Neural cell (in vitro differentiated cells): ENCODE data around the gene DNM3. TPM values are rescaled to one million over a fixed set of nuclear protein-coding genes. Genes with fewer than 3 reads are reported as not detected.

ENCODE experiments used
- H2AFZ ChIP-seq: fragments of 200-600, 300-800 bp; sonication (generic), shearing (Covaris generic); 2 replicates; pipeline ENCODE4 v1.6.0; 2014; ENCODE audit warnings: low read depth, mild to moderate bottlenecking, antibody characterized with exemption, low read length, moderate library complexity
- H3F3A ChIP-seq: fragments of 200-600 bp; shearing (Covaris generic); 2 replicates; pipeline ENCODE4 v1.6.1; 2016; ENCODE audit warnings: mild to moderate bottlenecking, moderate library complexity, mixed read lengths, antibody characterized with exemption, low read length; ENCODE audit not compliant: insufficient read depth, poor library complexity, severe bottlenecking
- H3K27ac ChIP-seq: fragments of 200-600, 300-800 bp; sonication (generic), shearing (Covaris generic); 2 replicates; pipeline ENCODE4 v1.5.1; 2014; ENCODE audit warnings: mild to moderate bottlenecking, low read length, moderate library complexity
- H3K27me3 ChIP-seq: fragments of 300-800, 200-600 bp; sonication (generic), shearing (Covaris generic); 2 replicates; pipeline ENCODE4 v1.6.0; 2014; ENCODE audit warnings: mild to moderate bottlenecking, low read depth, low read length, moderate library complexity; ENCODE audit not compliant: insufficient read depth
- H3K36me3 ChIP-seq: fragments of 300-800, 200-600 bp; sonication (generic), shearing (Covaris generic); 2 replicates; pipeline ENCODE4 v1.5.1; 2014; ENCODE audit warnings: mild to moderate bottlenecking, antibody characterized with exemption, low read length, moderate library complexity; ENCODE audit not compliant: insufficient read depth
- H3K4me2 ChIP-seq: fragments of 300-800, 200-600 bp; sonication (generic), shearing (Covaris generic); 2 replicates; pipeline ENCODE4 v1.6.0; 2014; ENCODE audit warnings: mild to moderate bottlenecking, low read length
- H3K4me3 ChIP-seq: fragments of 300-800, 200-600 bp; sonication (generic), shearing (Covaris generic); 2 replicates; pipeline ENCODE4 v1.5.1; 2014; ENCODE audit warnings: mild to moderate bottlenecking, low read length, moderate library complexity
- H3K79me2 ChIP-seq: fragments of 200-600 bp; shearing (Covaris generic); replicated peaks from 2 replicates; pipeline ENCODE4 v1.6.0; 2014; ENCODE audit warnings: mild to moderate bottlenecking, low read length, moderate library complexity; ENCODE audit not compliant: insufficient read depth
- H3K9ac ChIP-seq: fragments of 300-800, 200-600 bp; sonication (generic), shearing (Covaris generic); 2 replicates; pipeline ENCODE4 v1.6.1; 2016; ENCODE audit warnings: mild to moderate bottlenecking, low read length, mixed read lengths
- H3K9me2 ChIP-seq: fragments of 200-600 bp; shearing (Covaris generic); 2 replicates; pipeline ENCODE4 v1.6.1; 2016; ENCODE audit warnings: mild to moderate bottlenecking, low read length, mixed read lengths; ENCODE audit not compliant: insufficient read depth
- H3K9me3 ChIP-seq: fragments of 200-600, 300-800 bp; sonication (generic), shearing (Covaris generic); 2 replicates; pipeline ENCODE4 v1.6.1; 2016; ENCODE audit warnings: mild to moderate bottlenecking, mixed run types, low read length, moderate library complexity, mixed read lengths
- H4K20me1 ChIP-seq: fragments of 200-600 bp; shearing (Covaris generic); 2 replicates; pipeline ENCODE4 v1.6.1; 2016; ENCODE audit warnings: mild to moderate bottlenecking, mixed run types; ENCODE audit not compliant: insufficient read depth
- EP300 ChIP-seq: fragments of 450-650 bp; conservative IDR thresholded peaks from 2 replicates; pipeline ENCODE4 v1.6.1; 2014; ENCODE audit warnings: antibody characterized with exemption, mild to moderate bottlenecking, moderate library complexity; ENCODE audit not compliant: poor library complexity, severe bottlenecking
- EZH2 ChIP-seq: fragments of 200-600, 300-800 bp; shearing (Covaris generic), sonication (generic); IDR thresholded peaks from 2 replicates; pipeline ENCODE4 v1.6.1; 2014; ENCODE audit warnings: antibody characterized with exemption, low read length, borderline replicate concordance, mild to moderate bottlenecking; ENCODE audit not compliant: insufficient read depth, poor library complexity, severe bottlenecking
- MXI1 ChIP-seq: fragments of 450-650 bp; conservative IDR thresholded peaks from 2 replicates; pipeline ENCODE4 v1.6.1; 2014; ENCODE audit warnings: antibody characterized with exemption, mild to moderate bottlenecking; ENCODE audit not compliant: poor library complexity, severe bottlenecking
- POLR2AphosphoS5 ChIP-seq: IDR thresholded peaks from 2 replicates; pipeline ENCODE4 v1.6.1; 2012
- RAD21 ChIP-seq: fragments of 450-650 bp; conservative IDR thresholded peaks from 2 replicates; pipeline ENCODE4 v1.6.1; 2014; ENCODE audit warnings: antibody characterized with exemption, mild to moderate bottlenecking, moderate library complexity
- SMC3 ChIP-seq: fragments of 450-650 bp; conservative IDR thresholded peaks from 2 replicates; pipeline ENCODE4 v1.6.1; 2014; ENCODE audit warnings: antibody characterized with exemption, mild to moderate bottlenecking, moderate library complexity; ENCODE audit not compliant: poor library complexity
- TAF1 ChIP-seq: IDR thresholded peaks from 2 replicates; pipeline ENCODE4 v1.6.1; 2012; ENCODE audit warnings: low read depth
- polyA plus RNA-seq: library from polyadenylated mRNA; depleted of rRNA; stranded (reverse); fragments of >200 nt; gene quantifications from 2 replicates; pipeline ENCODE4 v1.2.3, GENCODE V29; 2014
- TF ChIP-seq, protein P1 (sequence below): IDR thresholded peaks from 2 replicates; pipeline ENCODE4 v1.6.1; 2012; ENCODE audit warnings: borderline replicate concordance
- TF ChIP-seq, protein P2 (sequence below): fragments of 450-650 bp; IDR thresholded peaks from 2 replicates; pipeline ENCODE4 v1.5.1; 2014; ENCODE audit warnings: antibody characterized with exemption, mild to moderate bottlenecking, moderate library complexity; ENCODE audit not compliant: poor library complexity, severe bottlenecking

DNM3 gene
- polyA plus RNA-seq, 1 donor from 2014 or later, result 37.1 TPM

DNA sequence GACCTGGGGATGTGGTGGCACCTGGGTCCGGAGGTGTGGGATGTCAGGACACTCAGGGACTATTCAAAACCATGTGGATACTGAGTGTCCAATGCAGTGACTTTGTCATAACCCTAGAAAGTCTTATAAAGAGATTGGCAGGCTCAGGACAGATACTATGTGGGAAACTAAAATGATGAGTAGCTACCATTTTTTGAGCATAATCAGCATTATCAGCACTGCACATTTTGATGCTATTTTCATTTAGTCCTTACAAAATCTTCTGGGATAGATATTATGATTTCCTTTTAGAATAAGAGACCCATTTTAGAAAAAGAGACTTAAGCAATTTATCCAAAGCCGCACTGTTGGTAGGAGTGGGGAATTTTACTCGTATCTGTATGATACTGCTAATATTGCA lies 93.4 kb downstream of the DNM3 start:
- Histone ChIP-seq H3K79me2 (no peaks in the 10 kb centered on the region), H3K4me3 (no peak overlapping the region), H3F3A (no peaks in the 10 kb centered on the region), H2AFZ (no peak overlapping the region), H3K27me3 (no peaks in the 10 kb centered on the region), H3K36me3 (no peaks in the 10 kb centered on the region), H3K9ac (no peak overlapping the region), H3K9me2 (no peaks in the 10 kb centered on the region), H3K9me3 (no peaks in the 10 kb centered on the region), H4K20me1 (no peaks in the 10 kb centered on the region), H3K27ac (no peak overlapping the region), H3K4me2 (no peak overlapping the region)
- TF ChIP-seq RAD21 (no peak), EZH2 (no peak), POLR2AphosphoS5 (no peak), MXI1 (no peak), TAF1 (no peak), EP300 (no peak), SMC3 (no peak)
- TF ChIP-seq, protein P1, sequence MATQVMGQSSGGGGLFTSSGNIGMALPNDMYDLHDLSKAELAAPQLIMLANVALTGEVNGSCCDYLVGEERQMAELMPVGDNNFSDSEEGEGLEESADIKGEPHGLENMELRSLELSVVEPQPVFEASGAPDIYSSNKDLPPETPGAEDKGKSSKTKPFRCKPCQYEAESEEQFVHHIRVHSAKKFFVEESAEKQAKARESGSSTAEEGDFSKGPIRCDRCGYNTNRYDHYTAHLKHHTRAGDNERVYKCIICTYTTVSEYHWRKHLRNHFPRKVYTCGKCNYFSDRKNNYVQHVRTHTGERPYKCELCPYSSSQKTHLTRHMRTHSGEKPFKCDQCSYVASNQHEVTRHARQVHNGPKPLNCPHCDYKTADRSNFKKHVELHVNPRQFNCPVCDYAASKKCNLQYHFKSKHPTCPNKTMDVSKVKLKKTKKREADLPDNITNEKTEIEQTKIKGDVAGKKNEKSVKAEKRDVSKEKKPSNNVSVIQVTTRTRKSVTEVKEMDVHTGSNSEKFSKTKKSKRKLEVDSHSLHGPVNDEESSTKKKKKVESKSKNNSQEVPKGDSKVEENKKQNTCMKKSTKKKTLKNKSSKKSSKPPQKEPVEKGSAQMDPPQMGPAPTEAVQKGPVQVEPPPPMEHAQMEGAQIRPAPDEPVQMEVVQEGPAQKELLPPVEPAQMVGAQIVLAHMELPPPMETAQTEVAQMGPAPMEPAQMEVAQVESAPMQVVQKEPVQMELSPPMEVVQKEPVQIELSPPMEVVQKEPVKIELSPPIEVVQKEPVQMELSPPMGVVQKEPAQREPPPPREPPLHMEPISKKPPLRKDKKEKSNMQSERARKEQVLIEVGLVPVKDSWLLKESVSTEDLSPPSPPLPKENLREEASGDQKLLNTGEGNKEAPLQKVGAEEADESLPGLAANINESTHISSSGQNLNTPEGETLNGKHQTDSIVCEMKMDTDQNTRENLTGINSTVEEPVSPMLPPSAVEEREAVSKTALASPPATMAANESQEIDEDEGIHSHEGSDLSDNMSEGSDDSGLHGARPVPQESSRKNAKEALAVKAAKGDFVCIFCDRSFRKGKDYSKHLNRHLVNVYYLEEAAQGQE, result no peak
- TF ChIP-seq, protein P2, sequence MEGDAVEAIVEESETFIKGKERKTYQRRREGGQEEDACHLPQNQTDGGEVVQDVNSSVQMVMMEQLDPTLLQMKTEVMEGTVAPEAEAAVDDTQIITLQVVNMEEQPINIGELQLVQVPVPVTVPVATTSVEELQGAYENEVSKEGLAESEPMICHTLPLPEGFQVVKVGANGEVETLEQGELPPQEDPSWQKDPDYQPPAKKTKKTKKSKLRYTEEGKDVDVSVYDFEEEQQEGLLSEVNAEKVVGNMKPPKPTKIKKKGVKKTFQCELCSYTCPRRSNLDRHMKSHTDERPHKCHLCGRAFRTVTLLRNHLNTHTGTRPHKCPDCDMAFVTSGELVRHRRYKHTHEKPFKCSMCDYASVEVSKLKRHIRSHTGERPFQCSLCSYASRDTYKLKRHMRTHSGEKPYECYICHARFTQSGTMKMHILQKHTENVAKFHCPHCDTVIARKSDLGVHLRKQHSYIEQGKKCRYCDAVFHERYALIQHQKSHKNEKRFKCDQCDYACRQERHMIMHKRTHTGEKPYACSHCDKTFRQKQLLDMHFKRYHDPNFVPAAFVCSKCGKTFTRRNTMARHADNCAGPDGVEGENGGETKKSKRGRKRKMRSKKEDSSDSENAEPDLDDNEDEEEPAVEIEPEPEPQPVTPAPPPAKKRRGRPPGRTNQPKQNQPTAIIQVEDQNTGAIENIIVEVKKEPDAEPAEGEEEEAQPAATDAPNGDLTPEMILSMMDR, result no peak

DNA sequence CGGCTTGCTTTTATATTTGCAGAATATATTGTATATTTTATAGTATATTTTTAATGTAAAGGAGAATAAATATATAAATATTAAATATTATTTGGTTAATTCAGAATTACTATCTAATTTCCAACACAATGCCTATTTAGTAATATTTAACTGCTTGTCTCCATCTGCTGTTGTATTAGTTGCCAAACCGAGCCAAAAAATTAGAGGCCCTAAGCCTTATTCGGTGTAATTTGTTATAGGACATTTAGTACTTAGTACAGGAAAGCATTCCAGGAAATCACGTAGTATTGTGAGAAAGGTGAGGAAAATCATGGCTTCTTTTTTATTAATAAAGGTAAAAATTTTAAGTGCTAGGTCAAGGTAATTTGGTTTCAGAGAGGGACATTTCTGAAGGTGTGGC lies 93.8 kb downstream of the DNM3 start:
- TF ChIP-seq, protein P1, result no peak
- TF ChIP-seq POLR2AphosphoS5 (no peak), EP300 (no peak), EZH2 (no peak), SMC3 (no peak), TAF1 (no peak), RAD21 (no peak), MXI1 (no peak)
- TF ChIP-seq, protein P2, result no peak
- no peaks in the 10 kb centered on the region for H3F3A ChIP-seq

More for the DNA sequence above, 93.8 kb downstream of the DNM3 start:
- H4K20me1 ChIP-seq, result no peaks in the 10 kb centered on the region
- no peaks in the 10 kb centered on the region for H3K9me2 ChIP-seq
- H3K4me2 ChIP-seq, result no peak overlapping the region
- H3K9me3 ChIP-seq, result no peaks in the 10 kb centered on the region
- H3K4me3 ChIP-seq, result no peak overlapping the region
- H2AFZ ChIP-seq, result no peak overlapping the region
- H3K27me3 ChIP-seq, result no peaks in the 10 kb centered on the region
- no peaks in the 10 kb centered on the region for H3K36me3 ChIP-seq
- no peaks in the 10 kb centered on the region for H3K79me2 ChIP-seq
- H3K9ac ChIP-seq, result no peak overlapping the region
- H3K27ac ChIP-seq, result no peak overlapping the region
